HepG2 (cell line): ENCODE measurements around the gene STAT6. TPM values are rescaled to one million over a fixed set of nuclear protein-coding genes. Genes with fewer than 3 reads are reported as not detected.

Source experiments
- ETV5 ChIP-seq: IDR thresholded peaks from 2 replicates; pipeline ENCODE4 v1.6.1; 2018; ENCODE audit warnings: missing biosample characterization, missing genetic modification reagents, inconsistent platforms, borderline replicate concordance
- HMG20A ChIP-seq: IDR thresholded peaks from 2 replicates; pipeline ENCODE4 v1.6.1; 2016; ENCODE audit warnings: borderline replicate concordance
- NCOA2 ChIP-seq: sonication (generic); formaldehyde crosslinking; IDR thresholded peaks from 2 replicates; pipeline ENCODE4 v1.8.0; 2022; ENCODE audit warnings: inconsistent platforms
- SMYD3 ChIP-seq: sonication (generic); formaldehyde crosslinking; IDR thresholded peaks from 2 replicates; pipeline ENCODE4 v1.8.1; 2023; ENCODE audit warnings: mild to moderate bottlenecking, missing genetic modification reagents
- TBX3 ChIP-seq: fragments of 450-650 bp; IDR thresholded peaks from 2 replicates; pipeline ENCODE4 v1.6.1; 2017; ENCODE audit warnings: antibody characterized with exemption, mild to moderate bottlenecking, inconsistent platforms, borderline replicate concordance
- ZBTB20 ChIP-seq: sonication (generic); formaldehyde crosslinking; IDR thresholded peaks from 2 replicates; pipeline ENCODE4 v1.8.1; 2023; ENCODE audit warnings: missing genetic modification reagents, low read depth, mild to moderate bottlenecking, borderline replicate concordance
- ZFP36L2 ChIP-seq: sonication (generic); formaldehyde crosslinking; IDR thresholded peaks from 2 replicates; pipeline ENCODE4 v1.4.0; 2020; ENCODE audit warnings: missing genetic modification reagents
- ZNF143 ChIP-seq: sonication (generic); formaldehyde crosslinking; IDR thresholded peaks from 2 replicates; pipeline ENCODE4 v1.4.0; 2020; ENCODE audit warnings: missing genetic modification reagents
- ZNF558 ChIP-seq: sonication (generic); formaldehyde crosslinking; IDR thresholded peaks from 2 replicates; pipeline ENCODE4 v1.9.0; 2022; ENCODE audit warnings: mild to moderate bottlenecking, missing genetic modification reagents, borderline replicate concordance
- ZNF589 ChIP-seq: sonication (generic); formaldehyde crosslinking; conservative IDR thresholded peaks from 2 replicates; pipeline ENCODE4 v1.8.0; 2022; ENCODE audit warnings: mild to moderate bottlenecking, moderate library complexity, missing genetic modification reagents
- ZNF609 ChIP-seq: sonication (generic); formaldehyde crosslinking; IDR thresholded peaks from 2 replicates; pipeline ENCODE4 v1.4.0; 2020; ENCODE audit warnings: mild to moderate bottlenecking, missing genetic modification reagents, borderline replicate concordance
- polyA plus RNA-seq, 8 experiments: library from polyadenylated mRNA; depleted of rRNA in 3 of 8; stranded (reverse) in 7 of 8; unstranded in 1 of 8; fragments of >200 nt; fragmentation: Illumina TruSeq in 4 of 8; extraction: Trizol in 4 of 8; gene quantifications; 2 replicates each; pipeline versions ENCODE4 v1.2.1 to v1.2.3, GENCODE V29; 2011 to 2016; ENCODE audit warnings: low read depth in 4 of 8, missing spikeins in 1 of 8, mixed read lengths in 1 of 8; ENCODE audit not compliant: insufficient read depth in 1 of 8
- total RNA-seq, 5 experiments: library from RNA; depleted of rRNA; stranded (reverse); fragments of >200 nt; fragmentation: Illumina TruSeq; extraction: Trizol; gene quantifications; 2 replicates each; pipeline ENCODE4 v1.2.3, GENCODE V29; 2016; ENCODE audit warnings: low read depth in 1 of 5
- TF ChIP-seq, protein P1 (sequence below): sonication (generic); formaldehyde crosslinking; IDR thresholded peaks from 2 replicates; pipeline ENCODE4 v1.5.0; 2020; ENCODE audit warnings: mild to moderate bottlenecking, missing genetic modification reagents, borderline replicate concordance
- TF ChIP-seq, protein P2 (sequence below): sonication (generic); formaldehyde crosslinking; IDR thresholded peaks from 2 replicates; pipeline ENCODE4 v1.5.0; 2020; ENCODE audit warnings: mild to moderate bottlenecking, missing genetic modification reagents

STAT6 gene
- total and polyA plus RNA-seq, 2 of the 13 experiments (the other 11 are each of a cell fraction or from before 2014, with no cell fraction given), result 28.0 to 62.2 TPM

DNA sequence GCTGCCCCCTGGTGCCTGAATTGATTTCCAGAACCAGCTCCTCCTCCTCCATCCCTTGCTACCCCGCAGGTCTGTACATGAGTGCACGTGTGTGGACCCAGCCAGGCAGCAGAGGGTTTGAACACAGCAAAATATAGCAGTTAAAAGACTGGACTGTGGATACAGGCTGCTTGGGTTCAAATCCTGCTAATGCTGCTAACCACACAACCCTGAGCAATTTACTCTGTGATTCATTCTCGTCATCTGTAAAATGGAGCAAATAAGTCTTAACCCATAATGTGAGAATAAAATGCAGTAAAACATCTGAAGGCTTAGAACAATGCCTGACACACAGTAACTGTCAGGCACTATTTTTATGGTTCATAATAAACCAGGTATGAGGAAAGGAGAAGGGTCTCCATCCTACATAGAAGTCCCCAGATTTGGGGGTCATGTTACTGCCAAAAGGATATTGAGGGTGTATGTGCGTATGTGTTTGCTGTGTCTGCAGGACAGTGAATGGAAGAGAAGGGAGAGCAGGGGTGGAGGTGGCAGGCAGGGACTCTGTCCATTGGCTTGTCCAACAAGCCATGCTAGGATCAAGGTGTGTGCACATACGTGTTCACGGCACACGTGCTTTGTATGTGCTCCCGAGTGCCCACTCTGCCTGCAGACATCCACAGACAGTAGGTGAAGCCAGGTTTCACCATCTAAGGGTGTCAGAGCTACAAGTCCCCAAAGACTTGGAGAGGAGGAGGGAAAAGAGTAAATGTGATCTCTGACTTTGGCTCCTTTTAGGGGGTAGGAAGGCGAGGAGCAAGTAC is 1.5 kb upstream of the STAT6 start (continued):
- TF ChIP-seq ZNF609 (CRISPR knock-in tag) (0 out of 2 replicates have a peak, but pooled peaks have one; percentile 46), ETV5 (CRISPR knock-in tag) (0 out of 2 replicates have a peak, but pooled peaks have one; percentile 14), SMYD3 (no peak), NCOA2 (CRISPR knock-in tag) (no peak), ZNF143 (CRISPR knock-in tag) (no peak), TBX3 (no peak), ZBTB20 (CRISPR knock-in tag) (no peak), ZFP36L2 (no peak), HMG20A (no peak), ZNF589 (no peak), ZNF558 (CRISPR knock-in tag) (no peak)
- TF ChIP-seq, protein P1, sequence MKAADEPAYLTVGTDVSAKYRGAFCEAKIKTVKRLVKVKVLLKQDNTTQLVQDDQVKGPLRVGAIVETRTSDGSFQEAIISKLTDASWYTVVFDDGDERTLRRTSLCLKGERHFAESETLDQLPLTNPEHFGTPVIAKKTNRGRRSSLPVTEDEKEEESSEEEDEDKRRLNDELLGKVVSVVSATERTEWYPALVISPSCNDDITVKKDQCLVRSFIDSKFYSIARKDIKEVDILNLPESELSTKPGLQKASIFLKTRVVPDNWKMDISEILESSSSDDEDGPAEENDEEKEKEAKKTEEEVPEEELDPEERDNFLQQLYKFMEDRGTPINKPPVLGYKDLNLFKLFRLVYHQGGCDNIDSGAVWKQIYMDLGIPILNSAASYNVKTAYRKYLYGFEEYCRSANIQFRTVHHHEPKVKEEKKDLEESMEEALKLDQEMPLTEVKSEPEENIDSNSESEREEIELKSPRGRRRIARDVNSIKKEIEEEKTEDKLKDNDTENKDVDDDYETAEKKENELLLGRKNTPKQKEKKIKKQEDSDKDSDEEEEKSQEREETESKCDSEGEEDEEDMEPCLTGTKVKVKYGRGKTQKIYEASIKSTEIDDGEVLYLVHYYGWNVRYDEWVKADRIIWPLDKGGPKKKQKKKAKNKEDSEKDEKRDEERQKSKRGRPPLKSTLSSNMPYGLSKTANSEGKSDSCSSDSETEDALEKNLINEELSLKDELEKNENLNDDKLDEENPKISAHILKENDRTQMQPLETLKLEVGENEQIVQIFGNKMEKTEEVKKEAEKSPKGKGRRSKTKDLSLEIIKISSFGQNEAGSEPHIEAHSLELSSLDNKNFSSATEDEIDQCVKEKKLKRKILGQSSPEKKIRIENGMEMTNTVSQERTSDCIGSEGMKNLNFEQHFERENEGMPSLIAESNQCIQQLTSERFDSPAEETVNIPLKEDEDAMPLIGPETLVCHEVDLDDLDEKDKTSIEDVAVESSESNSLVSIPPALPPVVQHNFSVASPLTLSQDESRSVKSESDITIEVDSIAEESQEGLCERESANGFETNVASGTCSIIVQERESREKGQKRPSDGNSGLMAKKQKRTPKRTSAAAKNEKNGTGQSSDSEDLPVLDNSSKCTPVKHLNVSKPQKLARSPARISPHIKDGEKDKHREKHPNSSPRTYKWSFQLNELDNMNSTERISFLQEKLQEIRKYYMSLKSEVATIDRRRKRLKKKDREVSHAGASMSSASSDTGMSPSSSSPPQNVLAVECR, result peak; percentile 3; the same call in 1 of the 2 replicates
- TF ChIP-seq, protein P2, sequence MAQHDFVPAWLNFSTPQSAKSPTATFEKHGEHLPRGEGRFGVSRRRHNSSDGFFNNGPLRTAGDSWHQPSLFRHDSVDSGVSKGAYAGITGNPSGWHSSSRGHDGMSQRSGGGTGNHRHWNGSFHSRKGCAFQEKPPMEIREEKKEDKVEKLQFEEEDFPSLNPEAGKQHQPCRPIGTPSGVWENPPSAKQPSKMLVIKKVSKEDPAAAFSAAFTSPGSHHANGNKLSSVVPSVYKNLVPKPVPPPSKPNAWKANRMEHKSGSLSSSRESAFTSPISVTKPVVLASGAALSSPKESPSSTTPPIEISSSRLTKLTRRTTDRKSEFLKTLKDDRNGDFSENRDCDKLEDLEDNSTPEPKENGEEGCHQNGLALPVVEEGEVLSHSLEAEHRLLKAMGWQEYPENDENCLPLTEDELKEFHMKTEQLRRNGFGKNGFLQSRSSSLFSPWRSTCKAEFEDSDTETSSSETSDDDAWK (CRISPR knock-in tag), result no peak
